HS-27A (cell line): ENCODE results near the gene DYNLT4.
"Not testable (repeated sequence)": the region's sequence is repeated elsewhere in the genome, so short reads cannot be mapped to it uniquely, and the experiment has no call there.

ENCODE experiments used
- DNase-seq: peaks from one replicate; pipeline ENCODE4 v3.0.0-alpha.2; 2012; ENCODE audit warnings: low read depth, missing footprints

Gene DYNLT4

GRCh38 chr1:44828841-44829440, 21.8 kb upstream of the DYNLT4 start:
- no peak for DNase-seq

GRCh38 chr1:44828003-44828651, 21.0 kb upstream of the DYNLT4 start:
- DNase-seq: no peak

GRCh38 chr1:44827197-44828002, 20.2 kb upstream of the DYNLT4 start:
- DNase-seq: no peak

- no peak for DNase-seq
These were observed 19.4 kb upstream of the DYNLT4 start for GRCh38 chr1:44826375-44827196.

GRCh38 chr1:44824392-44824791, 17.2 kb upstream of the DYNLT4 start:
- not testable (repeated sequence) for DNase-seq

- no peak for DNase-seq
These were observed 15.9 kb upstream of the DYNLT4 start for GRCh38 chr1:44822981-44823451.

GRCh38 chr1:44822131-44822701, 15.1 kb upstream of the DYNLT4 start:
- DNase-seq: no peak

GRCh38 chr1:44821240-44821715, 14.1 kb upstream of the DYNLT4 start:
- no peak for DNase-seq

- no peak for DNase-seq
These were observed 13.4 kb upstream of the DYNLT4 start for GRCh38 chr1:44820328-44821239.

GRCh38 chr1:44819608-44820327, 12.6 kb upstream of the DYNLT4 start:
- DNase-seq: no peak

GRCh38 chr1:44819196-44819607, 12.1 kb upstream of the DYNLT4 start:
- no peak for DNase-seq

- DNase-seq: no peak
These were observed 10.8 kb upstream of the DYNLT4 start for GRCh38 chr1:44817771-44818495.

GRCh38 chr1:44817307-44817706, 10.2 kb upstream of the DYNLT4 start:
- DNase-seq: no peak

- not testable (repeated sequence) for DNase-seq
These were observed 8.8 kb upstream of the DYNLT4 start for GRCh38 chr1:44815926-44816325.

- no peak for DNase-seq
These were observed 5.8 kb upstream of the DYNLT4 start for GRCh38 chr1:44812822-44813543.

- DNase-seq: no peak
These were observed 4.1 kb upstream of the DYNLT4 start for GRCh38 chr1:44811234-44811633.

- DNase-seq: not testable (repeated sequence)
These were observed 3.6 kb upstream of the DYNLT4 start for GRCh38 chr1:44810762-44811105.

GRCh38 chr1:44810101-44810761, 3.1 kb upstream of the DYNLT4 start:
- no peak for DNase-seq
